GM21447 (cell line): Measurements from ENCODE around the gene NAV2.
"Not testable (repeated sequence)": the region's sequence is repeated elsewhere in the genome, so short reads cannot be mapped to it uniquely, and the experiment has no call there.

Source experiments
- ATAC-seq: cut with Tn5 transposase; IDR thresholded peaks from one replicate; pipeline ENCODE4 v1.9.1; 2021; ENCODE audit not compliant: unreplicated experiment

NAV2 gene

DNA sequence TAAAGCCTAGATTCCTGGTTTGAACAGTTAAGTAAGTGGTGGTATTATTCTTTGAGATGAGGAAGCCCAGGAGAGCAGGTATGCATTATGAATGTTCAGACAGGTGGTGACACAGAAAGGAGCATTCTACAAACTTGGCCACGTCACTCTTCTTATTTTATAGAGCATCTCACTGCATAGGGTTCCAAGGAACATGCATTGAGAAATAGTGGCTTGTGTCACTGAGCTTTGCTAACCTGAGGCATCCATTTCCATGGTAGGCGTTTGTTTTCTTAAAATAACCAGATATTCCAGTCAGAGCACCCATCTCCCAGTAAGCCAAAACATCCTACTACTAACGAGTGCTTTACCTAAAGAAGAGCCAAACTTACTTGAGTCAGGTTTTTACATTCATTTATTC is 169.7 kb downstream of the NAV2 start:
- no peak for ATAC-seq

GRCh38 chr11:19886498-19886897 is 173.9 kb downstream of the NAV2 start:
- no peak for ATAC-seq

- ATAC-seq: no peak
Observed at GRCh38 chr11:19887842-19888241, 175.2 kb downstream of the NAV2 start.

DNA sequence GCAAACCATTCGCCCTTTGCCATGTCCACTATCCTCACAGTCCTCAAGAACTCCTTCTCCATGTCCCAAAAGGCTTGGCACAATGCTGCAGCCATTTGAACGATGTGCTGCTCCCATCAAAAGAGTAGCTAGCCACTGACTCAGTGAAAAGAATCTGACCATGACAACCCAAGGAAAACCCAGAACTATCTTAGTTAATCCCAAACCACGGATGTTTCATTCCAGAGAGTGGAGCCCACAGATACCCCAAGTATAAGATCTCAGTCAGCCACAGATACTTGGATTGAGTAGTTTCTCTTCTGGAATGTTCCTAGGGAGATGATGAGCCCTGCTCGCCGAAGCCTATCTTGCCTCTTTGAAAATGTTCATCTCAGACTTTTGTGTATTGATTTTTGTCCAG is 176.9 kb downstream of the NAV2 start:
- ATAC-seq: no peak

- ATAC-seq: no peak
Observed at GRCh38 chr11:19890308-19890707, 177.7 kb downstream of the NAV2 start.

- ATAC-seq: no peak
Observed at GRCh38 chr11:19891022-19891421, 178.4 kb downstream of the NAV2 start.

GRCh38 chr11:19892387-19892786 is 179.8 kb downstream of the NAV2 start:
- no peak for ATAC-seq

DNA sequence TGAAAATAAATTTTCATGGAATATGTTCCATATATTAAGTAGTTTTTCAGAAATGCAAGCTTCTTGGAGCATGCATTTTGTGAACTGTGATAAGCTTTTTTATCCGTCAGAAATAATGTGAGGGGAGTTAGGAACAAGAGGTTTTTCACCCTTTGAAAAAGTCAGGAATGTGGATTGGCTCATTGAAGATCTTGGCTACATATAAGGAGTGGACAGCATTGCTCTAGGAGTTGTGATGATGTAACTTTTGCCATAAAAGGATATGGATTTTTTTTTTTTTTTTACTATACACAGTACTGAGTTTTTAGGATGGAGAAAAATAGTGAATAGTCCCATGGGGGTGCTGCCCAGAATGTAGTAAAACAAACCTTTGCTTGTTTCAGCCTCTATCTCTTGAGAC is 180.2 kb downstream of the NAV2 start:
- no peak for ATAC-seq

- ATAC-seq: no peak
Observed at GRCh38 chr11:19894404-19894803, 181.8 kb downstream of the NAV2 start.

- not testable (repeated sequence) for ATAC-seq
Observed at GRCh38 chr11:19895037-19895436, 182.4 kb downstream of the NAV2 start.

DNA sequence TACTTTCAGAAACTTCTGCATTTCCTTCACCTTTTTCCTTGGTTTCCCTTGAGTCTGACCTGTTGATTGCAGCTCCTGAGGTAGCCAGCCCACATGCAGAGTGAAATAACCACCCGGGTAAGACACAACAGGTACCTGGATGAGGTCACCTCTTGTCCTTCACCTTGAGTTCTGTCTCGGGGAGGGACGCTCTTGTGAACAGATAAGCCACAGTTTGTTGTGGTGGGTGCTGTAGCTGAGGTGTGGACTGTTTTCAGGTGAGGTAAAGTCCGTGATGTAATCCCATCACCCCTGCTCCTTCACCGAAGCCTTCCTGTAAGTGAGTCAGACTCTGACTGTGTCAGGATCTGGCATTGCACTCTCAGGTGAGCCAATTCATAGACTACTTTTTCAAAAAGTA is 183.1 kb downstream of the NAV2 start:
- ATAC-seq: no peak

GRCh38 chr11:19903620-19904069 is 191.0 kb downstream of the NAV2 start:
- ATAC-seq: no peak

GRCh38 chr11:19905280-19905853 is 192.7 kb downstream of the NAV2 start:
- no peak for ATAC-seq

GRCh38 chr11:19906126-19906525 is 193.5 kb downstream of the NAV2 start:
- ATAC-seq: no peak

DNA sequence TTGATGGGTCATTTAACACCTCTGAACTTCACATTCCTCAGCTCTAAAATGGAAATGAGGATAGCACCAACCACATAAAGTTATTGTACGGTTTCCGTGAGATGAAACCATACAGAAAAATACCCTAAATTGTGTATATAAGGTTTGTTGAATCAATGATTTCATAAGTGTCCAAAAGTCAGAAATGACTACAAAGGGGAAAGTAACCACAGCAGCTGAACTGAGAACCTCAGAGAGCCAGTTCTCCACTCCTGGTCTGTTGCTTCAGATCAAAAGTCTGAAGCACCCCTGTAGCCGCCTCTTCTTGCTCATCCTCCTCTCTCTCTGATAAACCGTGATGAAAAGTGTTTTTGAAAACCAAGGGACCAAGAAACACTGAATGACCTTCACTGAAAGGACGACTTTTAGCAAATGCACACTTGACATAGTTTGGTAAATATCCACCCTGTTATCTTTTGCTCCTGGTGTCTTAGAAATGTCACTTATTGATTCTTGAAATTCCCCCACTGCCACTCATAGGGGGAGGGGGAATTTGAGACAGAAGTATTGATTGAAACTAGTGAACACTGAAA is 194.5 kb downstream of the NAV2 start:
- no peak for ATAC-seq

GRCh38 chr11:19907839-19908238 is 195.2 kb downstream of the NAV2 start:
- ATAC-seq: no peak

DNA sequence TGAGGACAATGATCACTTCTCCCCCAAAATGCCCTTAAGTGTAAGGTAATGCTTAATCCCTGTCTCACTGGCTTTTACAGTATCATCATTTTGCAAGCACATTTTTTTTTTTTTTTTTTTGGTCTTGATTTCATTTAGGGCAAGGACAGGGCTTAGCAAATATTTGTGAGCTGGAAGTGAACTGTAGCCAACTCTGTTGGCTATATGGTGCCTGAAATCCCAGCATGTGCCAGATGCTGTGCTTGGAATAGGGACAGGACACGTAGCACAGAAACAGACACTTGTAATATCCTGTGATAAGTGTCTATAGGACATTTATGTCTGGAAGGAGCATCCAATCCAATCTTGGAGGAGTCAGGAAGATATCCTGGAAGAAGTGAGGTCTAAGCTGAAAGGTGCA is 198.3 kb downstream of the NAV2 start:
- ATAC-seq: no peak

- no peak for ATAC-seq
Observed at GRCh38 chr11:19912115-19912957, 199.7 kb downstream of the NAV2 start.

DNA sequence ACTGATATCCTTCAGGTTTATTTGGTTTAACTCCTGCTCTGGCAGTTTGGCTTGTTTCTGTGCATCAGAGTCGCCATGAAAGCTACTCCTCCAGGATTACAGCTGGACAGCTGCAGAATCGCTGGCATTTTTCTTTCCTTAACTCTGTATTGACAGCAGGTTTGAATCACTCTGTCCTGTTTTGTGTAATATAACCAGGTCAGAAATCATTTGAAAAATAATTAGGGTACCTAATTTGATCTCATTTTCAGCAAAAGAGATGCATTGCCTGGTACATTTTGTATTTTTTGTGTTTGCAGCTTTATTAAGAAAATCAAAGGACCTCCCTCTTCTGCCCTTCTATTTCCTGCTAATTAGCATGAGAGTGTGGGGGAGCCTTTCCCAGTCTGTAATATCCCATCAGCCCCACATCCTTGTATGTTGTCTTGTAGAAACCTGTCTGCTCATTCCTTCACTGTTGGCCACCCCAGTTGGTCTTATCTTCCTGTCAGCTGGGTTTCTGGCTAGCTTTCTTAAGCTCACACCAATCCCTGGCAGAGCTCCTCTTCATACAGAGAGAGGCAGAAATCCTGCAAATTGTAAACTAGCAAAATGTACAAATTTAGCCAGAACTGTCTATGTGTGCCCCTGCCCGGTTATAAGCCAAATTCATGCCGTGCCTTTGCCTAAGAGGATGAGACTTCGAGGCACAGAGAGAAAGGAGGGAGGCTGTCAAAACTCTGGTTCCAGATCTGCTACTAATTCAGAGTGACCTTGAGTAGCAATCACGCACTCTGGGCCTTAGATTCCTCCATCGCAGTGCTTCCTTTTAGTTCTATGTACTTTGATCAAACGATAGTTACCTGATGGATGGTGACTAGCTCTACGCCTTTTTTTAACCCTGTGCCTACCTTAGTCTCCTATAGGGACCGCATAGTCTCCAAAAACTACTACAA is 200.6 kb downstream of the NAV2 start:
- no peak for ATAC-seq

DNA sequence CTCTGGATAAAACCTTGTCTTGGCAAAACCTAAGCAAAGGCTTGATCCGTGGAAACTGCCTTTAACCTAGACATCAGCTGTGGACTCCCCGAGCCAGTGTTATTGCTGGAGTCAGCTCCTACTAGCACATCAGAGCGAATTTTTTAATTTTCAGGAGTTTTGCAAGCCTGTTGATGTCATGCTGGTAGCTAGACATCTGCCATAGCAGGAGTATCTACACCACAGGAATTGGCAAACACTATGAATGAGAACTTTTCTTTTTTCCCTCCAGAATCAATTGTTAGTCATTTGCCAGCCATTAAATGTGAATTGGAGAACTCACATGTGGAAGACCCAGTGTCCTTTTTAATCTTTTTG is 201.2 kb downstream of the NAV2 start:
- ATAC-seq: no peak

- ATAC-seq: no peak
Observed at GRCh38 chr11:19915808-19916207, 203.2 kb downstream of the NAV2 start.
